GM21717 (cell line): ENCODE data around the gene GAL.
"Not testable (repeated sequence)": the region's sequence is repeated elsewhere in the genome, so short reads cannot be mapped to it uniquely, and the experiment has no call there.

Source experiments
- ATAC-seq: cut with Tn5 transposase; IDR thresholded peaks from one replicate; pipeline ENCODE4 v1.9.1; 2021; ENCODE audit warnings: mild to moderate bottlenecking, moderate library complexity; ENCODE audit not compliant: unreplicated experiment

The GAL gene, protein sequence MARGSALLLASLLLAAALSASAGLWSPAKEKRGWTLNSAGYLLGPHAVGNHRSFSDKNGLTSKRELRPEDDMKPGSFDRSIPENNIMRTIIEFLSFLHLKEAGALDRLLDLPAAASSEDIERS

DNA sequence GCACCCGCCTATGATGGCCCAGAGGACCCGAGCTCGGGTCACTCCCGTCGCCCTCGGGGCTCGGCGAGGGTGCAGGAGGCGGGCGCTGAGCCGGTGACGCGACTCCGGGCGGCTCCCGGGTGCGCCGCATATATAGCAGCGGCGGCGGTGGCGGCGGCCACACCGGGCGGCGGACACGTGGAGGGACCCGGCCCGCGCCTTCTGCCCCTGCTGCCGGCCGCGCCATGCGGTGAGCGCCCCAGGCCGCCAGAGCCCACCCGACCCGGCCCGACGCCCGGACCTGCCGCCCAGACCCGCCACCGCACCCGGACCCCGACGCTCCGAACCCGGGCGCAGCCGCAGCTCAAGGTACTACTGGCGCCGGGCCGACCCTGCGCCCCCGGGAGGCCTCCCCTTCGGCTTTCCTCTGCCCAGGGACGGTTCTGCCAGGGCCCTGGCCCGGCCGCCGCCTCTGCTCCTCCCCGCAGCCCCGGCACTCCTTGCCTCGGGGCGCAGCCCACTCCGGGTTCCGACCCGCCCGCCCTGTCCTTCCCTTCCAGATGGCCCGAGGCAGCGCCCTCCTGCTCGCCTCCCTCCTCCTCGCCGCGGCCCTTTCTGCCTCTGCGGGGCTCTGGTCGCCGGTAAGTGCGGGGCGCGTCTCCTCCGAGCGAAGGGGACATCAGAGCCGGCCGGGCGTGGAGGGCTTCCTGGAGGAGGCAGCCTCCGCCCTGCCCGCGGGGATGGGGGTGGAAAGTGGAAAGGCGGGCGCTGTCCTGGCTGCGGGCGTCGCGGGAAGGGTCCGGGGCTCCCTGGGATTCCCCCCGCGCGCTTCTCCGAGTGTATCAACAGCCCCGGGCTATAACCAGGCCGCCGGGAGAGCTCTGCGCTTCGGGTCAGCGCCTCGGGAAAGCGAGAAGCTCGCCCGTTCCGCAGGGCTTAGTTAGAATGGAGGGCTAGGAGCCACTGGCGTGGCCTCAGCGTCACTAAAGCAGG is at the start of gene GAL:
Gene GAL (plus strand): TSS at position 160 of the 972 bp plus-strand sequence. CDS start 380 bp downstream, at position 540.
- ATAC-seq, result no peak

DNA sequence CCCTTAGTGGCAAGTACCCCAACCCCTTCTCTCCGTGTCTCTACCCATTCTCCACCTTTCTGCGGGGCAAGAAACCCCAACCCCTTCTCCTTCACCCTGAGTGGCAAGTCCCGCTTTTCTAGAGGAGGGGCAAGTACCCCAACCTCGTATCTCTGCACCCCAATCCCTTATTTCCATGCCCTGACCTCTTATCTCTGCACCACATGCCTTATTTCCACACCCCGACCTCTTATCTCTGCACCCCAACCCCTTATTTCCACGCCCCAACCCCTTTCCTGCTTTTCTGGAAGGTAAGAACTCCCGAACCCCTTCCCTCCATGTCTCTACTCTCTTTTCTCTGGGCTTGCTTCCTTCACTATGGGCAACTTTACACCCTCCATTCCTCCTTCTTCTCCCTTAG is 49.7 kb upstream of the GAL start:
- ATAC-seq, result not testable (repeated sequence)

DNA sequence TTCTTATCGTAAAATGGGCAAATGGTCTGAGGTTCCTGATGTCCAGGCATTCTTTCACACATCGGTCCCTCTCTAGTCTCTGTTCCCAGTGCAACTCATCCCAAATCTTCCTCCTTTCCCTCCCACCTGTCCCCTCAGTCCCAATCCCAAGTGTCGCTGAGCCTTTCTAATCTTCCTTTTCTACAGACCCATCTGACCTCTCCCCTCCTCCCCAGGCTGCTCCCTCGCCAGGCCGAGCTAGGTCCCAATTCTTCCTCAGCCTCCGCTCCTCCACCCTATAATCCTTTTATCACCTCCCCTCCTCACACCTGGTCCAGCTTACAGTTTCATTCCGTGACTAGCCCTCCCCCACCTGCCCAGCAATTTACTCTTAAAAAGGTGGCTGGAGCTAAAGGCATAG is 49.2 kb upstream of the GAL start:
- not testable (repeated sequence) for ATAC-seq

DNA sequence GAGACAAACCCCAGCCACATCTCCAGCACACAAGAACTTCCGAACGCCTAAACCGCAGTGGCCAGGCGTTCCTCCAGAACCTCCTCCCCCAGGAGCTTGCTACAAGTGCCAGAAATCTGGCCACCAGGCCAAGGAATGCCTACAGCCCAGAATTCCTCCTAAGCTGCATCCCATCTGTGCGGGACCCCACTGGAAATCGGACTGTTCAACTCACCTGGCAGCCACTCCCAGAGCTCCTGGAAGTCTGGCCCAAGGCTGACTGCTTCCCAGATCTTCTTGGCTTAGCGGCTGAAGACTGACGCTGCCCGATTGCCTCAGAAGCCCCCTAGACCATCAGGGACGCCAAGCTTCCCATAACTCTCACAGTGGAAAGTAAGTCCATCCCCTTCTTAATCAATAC is 48.5 kb upstream of the GAL start:
- not testable (repeated sequence) for ATAC-seq

DNA sequence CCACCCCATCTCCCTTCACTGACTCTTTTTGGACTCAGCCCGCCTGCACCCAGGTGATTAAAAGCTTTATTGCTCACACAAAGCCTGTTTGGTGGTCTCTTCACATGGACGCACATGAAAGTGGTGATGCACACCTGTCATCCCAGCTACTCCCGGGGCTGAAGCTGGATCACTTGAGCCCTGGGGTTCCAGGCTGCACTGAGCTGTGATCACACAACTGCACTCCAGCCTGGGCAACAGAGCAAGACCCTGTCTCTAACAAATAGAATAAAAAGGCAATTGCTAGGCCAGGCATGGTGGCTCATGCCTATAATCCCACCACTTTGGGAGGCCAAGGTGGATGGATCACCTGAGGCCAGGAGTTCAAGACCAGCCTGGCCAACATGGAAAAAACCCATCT is 45.0 kb upstream of the GAL start:
- ATAC-seq, result not testable (repeated sequence)

DNA sequence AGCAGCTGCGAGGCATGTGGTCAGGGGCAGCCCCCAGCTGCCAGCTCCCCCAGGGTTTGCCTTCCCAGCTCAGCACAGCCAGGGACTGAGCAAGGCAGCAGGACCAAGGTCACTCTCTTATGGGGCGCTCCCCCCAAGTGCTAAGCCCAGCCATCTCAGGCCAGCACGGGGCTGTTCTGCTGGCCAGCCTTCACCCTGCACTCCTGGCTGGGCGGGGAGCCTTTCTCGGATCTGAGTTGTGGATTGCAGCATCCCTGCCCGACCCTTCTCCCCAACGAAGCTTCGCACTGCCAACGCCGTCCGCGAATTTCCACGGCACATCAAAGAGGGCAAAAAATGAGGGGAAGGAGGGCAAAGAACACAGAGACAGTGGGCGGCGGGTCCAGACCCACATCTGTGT is 42.5 kb upstream of the GAL start:
- ATAC-seq, result no peak

DNA sequence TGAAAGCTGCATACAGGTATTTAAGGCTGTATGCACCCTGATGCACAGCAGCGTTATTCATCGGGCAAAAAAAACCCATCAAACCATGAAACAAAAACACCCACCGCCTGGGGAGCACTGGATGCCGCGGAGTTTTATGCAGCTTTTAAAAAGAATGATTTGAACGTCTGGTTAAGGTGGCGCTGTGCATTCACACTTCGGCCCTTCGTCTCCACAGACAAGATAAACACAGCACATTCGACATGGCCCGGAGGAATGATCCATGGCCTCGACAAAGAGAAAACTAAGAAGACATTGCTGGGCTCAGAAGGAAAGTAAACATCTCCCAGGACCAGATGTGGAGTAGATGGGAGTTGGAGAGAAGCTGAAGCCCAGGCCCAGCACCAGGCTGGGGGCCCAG is 40.8 kb upstream of the GAL start:
- no peak for ATAC-seq

DNA sequence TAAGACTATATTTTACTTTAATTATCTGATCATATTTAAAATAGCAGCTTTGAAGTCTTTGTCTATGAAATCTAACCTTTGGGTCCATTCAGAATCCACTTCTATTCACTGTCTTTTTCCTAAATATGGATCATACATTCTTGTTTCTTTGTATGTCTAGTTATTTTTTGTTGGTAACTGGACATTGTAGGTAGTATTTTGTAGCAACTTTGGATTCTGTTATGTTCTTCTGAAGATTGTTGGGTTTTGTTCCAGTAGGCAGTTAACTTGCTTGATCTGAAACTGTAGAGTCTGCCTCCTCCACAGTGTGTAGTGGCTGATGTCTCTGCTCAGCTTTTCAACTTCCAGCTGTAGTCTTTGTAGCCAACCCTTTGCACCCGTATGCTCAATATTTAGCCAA is 37.5 kb upstream of the GAL start:
- ATAC-seq, result no peak

DNA sequence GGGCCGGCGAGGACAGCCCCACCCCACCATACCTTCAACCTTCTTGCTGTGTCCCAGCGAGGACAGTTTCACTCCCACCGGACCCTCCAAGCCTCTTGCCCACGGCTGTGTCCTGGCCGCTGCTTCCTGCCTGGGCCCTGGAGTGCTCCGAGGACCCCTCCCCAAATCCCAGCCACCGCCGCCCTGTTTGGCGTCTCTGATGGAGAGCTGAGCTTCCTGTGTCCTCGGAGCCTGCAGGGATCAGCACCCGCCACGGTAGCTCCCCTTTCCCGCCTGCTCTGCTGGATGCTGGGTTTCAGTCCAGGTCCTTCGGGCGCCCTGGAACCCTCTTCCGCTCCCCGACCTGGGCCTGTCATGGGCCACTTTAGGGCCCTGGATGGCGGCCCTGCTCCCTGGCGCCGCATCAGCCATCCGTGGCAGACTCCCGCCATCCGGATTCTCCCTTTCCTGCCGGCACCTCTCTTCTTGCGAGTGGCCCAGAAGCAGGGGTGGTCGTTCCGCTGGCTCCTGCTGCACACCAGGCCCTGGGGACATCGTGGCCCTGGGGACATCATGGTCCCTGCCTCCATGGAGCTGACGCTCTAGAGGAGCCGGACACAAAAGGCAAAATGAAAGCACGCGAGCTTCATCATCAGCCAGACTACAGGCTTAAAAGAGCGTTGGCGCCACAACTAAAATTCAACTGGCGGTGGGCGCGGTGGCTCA is 34.3 kb upstream of the GAL start:
- ATAC-seq, result no peak

DNA sequence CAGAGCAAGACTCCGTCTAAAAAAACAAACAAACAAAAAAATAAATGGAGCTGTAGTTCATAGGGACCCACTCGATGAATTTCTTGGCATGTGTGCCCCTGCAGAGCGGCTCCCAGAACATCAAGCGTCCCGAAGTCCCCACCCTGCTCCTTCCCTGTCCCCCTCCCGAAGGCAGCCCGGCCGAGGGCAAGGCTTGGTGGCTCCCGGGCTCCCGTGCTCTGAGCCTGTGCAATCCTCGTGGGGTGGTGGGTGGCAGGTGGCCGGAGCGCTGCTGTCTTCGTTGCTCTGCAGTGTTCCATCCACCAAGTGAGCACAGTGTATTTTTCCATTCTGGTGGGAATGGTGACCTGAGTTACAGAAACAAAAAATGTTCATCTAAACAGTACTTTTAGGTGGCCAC is 33.5 kb upstream of the GAL start:
- no peak for ATAC-seq

DNA sequence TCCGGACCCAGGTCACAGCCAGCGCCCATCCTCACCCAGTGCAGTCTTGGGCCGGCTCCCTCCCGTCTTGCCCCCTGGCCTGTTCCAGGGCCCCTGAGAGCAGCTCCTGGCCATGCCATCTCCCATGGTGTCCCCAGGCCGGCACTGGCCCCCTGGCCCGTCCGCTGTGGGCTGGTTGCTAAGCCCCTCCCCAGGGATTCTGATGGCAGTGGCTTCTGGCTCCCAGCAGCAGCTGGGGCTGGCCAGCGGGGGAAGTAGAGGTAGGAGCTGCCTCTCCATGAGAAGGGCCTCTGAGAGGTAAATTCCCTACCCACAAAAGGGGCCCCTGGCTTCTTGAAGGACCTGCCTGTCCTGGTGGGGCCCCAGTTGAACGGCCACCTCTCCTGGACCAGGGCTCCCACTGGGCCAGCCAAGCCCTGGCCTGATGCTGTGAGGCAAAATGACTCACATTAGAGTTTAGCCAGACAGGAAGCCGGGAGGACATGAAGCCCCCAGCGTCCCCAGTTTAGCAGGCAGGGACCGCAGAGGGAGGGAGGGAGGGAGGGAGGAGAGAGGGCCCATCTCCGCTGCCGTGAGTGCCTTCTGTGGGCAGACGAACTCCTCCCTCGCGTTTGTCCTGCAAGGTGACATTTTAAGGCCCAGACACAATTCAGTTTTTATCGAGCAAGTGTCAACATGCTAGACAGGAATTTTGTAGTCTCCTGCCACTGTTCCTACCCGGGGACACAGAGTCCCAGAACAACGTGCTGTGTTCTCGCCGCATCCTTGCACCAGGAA is 32.9 kb upstream of the GAL start:
- ATAC-seq, result no peak

DNA sequence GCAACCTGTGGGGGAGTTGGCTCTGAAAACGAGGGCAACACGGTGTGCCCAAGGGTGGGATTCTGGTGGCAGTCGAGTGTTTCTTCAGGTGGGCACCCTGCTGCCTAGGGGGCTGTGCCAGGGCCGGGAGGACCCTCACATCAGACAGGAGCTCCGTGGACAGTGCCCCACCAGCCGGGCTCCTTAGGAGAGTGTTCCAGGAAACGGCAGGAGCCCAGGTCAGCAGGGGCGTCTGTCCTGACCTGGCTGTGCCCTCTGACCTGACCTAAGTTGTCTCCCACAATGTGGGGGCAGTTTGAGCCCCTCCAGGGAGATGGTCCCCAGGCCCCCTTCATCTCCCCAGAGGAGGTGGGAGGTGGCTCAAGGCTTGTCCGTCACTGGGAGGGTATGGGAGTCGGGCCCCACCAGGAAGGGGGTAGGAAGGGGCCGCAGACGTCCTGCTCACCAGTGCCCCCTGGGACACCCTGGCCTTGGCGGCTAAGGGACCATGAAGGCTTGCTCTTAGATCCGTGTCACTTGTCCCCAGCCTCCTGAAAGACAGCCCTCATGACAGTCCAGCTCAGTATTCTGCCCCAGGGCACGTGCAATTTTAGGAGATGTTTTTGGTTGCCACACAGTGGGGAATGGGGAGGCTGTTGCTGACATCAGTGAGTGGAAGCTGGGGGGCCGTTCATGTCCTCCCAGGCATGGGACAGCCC is 32.2 kb upstream of the GAL start:
- ATAC-seq, result no peak

DNA sequence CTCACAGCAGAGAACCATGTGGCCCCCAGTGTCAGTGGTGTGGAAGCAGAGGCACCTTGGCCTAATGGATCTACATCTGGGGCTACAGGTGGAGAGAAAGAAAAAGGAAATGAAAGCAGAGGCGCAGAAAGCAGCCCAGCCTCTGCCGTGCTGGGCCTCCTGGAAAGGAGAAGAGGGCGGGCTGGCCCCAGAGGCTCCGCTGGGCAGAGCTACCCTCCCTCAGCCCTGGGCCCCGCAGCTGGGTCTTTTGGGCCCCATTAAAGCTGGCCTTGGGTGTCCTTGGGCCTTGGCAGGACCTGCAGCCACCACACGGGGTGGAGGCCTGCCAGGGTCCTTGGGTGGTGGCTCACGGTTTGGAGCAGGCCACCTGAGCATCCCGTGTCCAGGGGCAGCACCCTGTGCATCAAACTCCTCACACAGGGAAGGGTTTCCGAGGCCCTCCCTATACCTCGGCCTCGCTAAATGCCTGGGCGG is 31.6 kb upstream of the GAL start:
- no peak for ATAC-seq

DNA sequence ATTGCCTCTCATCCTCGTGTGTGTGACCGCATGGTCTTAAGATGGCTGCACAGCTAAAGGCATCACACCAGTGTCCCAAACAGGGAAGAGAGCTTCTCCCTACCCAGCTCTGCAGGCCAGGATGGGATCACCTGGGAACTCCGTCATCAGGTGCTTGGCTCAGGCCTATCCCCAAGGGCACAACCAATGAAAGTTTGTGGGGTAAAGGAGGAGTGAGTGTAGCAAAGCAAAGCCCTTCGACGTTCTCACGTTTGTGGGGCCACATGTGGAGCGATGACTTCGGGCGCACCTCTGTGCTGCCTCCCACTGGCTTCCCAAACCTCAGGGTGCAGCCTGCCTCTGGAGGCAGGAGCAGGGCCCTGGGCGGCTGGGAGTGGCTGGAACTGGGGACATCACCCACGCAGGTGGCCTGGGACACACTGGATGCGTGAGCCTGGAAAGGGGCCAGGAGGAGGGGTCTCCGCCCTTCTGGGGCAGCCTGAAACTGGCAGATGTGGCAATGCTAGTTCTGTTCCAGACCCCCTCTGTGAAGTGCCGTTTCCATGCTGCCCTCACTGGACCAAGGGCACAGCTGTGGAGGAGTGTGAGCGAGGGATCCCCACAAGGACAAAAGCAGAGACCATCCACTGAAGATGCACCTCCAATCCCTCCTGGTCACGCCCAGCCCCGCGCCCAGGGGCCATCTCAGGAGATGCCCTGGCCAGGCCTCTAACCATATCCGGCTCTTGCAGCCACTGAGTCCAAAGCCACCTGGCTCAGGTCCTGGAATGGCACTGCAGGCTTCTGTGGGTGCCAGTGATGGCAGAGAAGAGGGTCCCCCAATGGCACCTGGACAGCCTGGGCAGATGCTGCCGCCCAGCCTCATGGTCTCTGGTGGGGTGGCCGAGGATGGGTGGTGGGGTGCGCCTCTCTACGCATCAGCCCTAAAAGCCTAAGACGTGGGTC is 30.6 kb upstream of the GAL start:
- ATAC-seq, result no peak

DNA sequence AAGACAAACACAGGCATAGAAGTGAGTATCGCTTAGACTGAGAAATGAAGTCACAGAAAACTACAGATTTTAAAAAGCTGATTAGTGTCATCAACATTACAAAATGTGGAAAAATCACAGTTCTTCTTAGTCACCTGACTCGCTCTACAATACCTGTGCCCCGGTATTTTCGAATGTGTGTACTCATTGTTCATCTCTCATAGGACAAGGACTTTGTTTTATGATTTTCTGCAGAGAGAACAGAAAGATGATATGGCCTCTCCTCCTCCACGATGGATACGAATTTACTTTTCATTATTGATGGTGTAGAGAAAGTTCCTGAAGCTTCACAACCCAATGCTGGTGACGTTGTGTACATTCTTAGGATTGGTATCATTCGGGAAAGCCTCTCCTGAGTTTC is 29.4 kb upstream of the GAL start:
- ATAC-seq, result no peak

DNA sequence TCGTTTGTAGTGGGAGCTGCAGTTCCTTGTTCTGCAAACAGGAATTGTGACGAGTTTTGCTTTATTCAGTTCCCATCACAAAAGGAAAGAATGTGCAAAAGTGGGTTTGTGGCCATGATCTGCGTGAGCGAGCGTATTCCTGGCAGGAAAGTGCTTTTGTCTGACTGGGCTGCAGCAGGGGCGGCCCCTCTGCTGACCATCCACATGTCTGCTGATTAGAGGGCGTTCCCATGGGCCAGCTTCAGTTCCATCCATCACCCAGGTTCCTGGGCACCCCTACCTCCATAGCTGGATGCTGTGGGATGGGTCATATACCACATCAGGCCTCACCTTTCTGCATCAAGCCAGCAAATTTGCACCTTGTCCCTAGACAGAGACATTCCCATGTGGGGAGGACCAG is 28.9 kb upstream of the GAL start:
- no peak for ATAC-seq

DNA sequence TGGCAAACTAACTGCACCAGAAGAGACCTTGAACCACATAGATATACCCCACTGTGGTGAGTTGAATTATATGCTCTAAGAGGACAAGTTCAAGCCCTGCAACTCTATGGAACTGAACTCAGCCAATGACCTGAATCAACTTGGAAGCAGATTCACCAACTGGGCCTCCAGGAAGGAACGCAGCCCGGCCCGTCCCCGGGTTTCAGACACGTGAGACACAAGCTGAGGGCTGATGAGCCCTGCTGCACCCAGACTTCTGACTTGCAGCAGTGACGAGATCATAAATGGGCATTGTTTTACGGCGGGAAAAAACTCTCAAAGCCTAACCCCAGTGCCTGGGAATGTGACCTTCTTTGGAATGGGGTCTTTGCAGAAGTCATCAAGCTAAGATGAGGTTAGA is 28.5 kb upstream of the GAL start:
- ATAC-seq, result no peak

DNA sequence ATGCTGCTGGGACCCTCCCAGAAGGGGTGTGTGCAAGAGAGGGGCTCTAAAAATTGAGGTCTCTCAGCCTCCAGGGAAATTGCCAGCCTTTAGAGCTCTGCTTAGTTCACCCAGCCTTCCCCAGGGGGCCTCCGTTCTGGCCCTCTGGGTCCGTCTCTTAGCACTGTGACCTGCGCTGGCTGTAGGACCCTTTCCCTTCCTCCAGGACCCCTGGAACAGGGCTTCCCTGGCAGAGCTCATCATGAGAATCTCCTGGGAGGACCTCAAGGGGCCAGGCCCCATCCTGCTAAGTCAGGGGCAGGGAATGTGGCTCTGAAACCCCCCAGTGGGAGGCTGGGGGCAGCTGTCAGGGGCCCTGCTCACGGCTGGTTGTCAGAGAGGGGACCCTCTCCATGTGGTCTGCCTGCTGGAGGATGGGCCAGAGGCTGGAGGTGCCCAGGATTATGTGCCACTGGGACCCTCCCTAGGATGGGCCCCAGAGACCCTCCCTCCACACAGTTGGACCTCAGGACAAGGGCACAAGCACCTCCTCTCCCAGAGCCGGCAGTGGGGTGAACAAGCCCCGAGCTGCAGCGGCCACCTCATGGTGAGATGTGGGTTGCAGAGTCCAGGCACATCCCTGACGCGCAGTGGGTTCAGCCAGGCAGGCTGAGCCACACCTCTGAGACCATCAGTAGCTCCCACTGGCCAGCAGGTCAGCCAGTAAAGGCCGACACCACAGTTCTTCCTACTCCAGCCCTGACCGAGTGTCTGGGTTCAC is 27.1 kb upstream of the GAL start:
- no peak for ATAC-seq

DNA sequence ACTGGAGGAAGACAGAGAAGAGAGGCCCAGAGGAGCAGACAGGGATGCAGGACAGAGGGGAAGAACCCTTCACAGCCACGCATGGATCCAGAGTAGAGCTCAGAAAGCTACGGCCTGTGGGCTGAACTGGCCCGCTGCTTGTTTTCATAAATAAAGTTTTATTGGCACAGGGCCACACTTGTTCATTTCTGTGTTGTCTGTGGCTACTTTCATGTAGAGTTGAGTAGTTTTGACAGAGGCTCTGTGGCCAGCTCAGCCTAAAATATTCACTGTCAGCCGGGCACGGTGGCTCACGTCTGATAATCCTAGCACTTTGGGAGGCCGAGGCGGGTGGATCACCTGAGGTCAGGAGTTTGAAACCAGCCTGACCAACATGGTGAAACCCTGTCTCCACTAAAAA is 26.2 kb upstream of the GAL start:
- no peak for ATAC-seq
